ENCODE data around the gene HBS1L.
"Not testable (repeated sequence)": the region's sequence is repeated elsewhere in the genome, so short reads cannot be mapped to it uniquely, and the experiment has no call there.

Gene HBS1L

GRCh38 chr6:135066806-135067205 is 12.2 kb upstream of the HBS1L start:
- Histone ChIP-seq H3K9me3 (no peaks in the 10 kb centered on the region), H3K4me3 (ENCODE audit: low read depth in 1 of 2, low read length in 1 of 2) (peak overlapping the region in 1 of 2 experiments; percentile 28), H3K27ac (peak overlapping the region; percentile 84), H3K36me3 (no peaks in the 10 kb centered on the region), H3K4me1 (ENCODE audit: control insufficient read depth in 1 of 2, insufficient read depth in 1 of 2, low read depth in 1 of 2, low read length in 1 of 2) (peaks cover 20 to 30% of the 10 kb centered on the region in 2 experiments), H3K27me3 (no peaks in the 10 kb centered on the region)
- TF ChIP-seq CTCF (IDR thresholded peaks at IDR 0.05) = no peak

GRCh38 chr6:135066397-135066796 is 11.8 kb upstream of the HBS1L start:
- Histone ChIP-seq H3K4me1 (ENCODE audit: control insufficient read depth in 1 of 2, insufficient read depth in 1 of 2, low read depth in 1 of 2, low read length in 1 of 2) (peaks cover 20 to 30% of the 10 kb centered on the region in 2 experiments), H3K36me3 (no peaks in the 10 kb centered on the region), H3K27ac (peak overlapping the region; percentile 84), H3K4me3 (ENCODE audit: low read depth in 1 of 2, low read length in 1 of 2) (peak overlapping the region in 1 of 2 experiments; percentile 28), H3K9me3 (no peaks in the 10 kb centered on the region), H3K27me3 (no peaks in the 10 kb centered on the region)
- no peak for TF ChIP-seq CTCF (IDR thresholded peaks at IDR 0.05)

GRCh38 chr6:135064586-135064985 is 10.0 kb upstream of the HBS1L start:
- TF ChIP-seq CTCF (IDR thresholded peaks at IDR 0.05) = no peak
- Histone ChIP-seq H3K27me3 (no peaks in the 10 kb centered on the region), H3K27ac (no peak overlapping the region), H3K4me1 (ENCODE audit: control insufficient read depth in 1 of 2, insufficient read depth in 1 of 2, low read depth in 1 of 2, low read length in 1 of 2) (peaks cover 20 to 30% of the 10 kb centered on the region in 2 experiments), H3K4me3 (ENCODE audit: low read depth in 1 of 2, low read length in 1 of 2) (no peak overlapping the region), H3K36me3 (no peaks in the 10 kb centered on the region), H3K9me3 (no peaks in the 10 kb centered on the region)

- no peak overlapping the region for H3K27ac ChIP-seq
- peaks cover 20 to 30% of the 10 kb centered on the region in 2 experiments for H3K4me1 ChIP-seq (ENCODE audit: control insufficient read depth in 1 of 2, insufficient read depth in 1 of 2, low read depth in 1 of 2, low read length in 1 of 2)
- no peaks in the 10 kb centered on the region for H3K36me3 ChIP-seq
- no peak for TF ChIP-seq CTCF (IDR thresholded peaks at IDR 0.05)
- no peaks in the 10 kb centered on the region for H3K27me3 ChIP-seq
- no peaks in the 10 kb centered on the region for H3K9me3 ChIP-seq
- no peak overlapping the region for H3K4me3 ChIP-seq (ENCODE audit: low read depth in 1 of 2, low read length in 1 of 2)
Observed at GRCh38 chr6:135063926-135064325, 9.3 kb upstream of the HBS1L start.

- no peak overlapping the region for H3K4me3 ChIP-seq (ENCODE audit: low read depth in 1 of 2, low read length in 1 of 2)
- no peak for TF ChIP-seq CTCF (IDR thresholded peaks at IDR 0.05)
- H3K36me3 ChIP-seq = no peaks in the 10 kb centered on the region
Observed at GRCh38 chr6:135062735-135063134, 8.1 kb upstream of the HBS1L start.

GRCh38 chr6:135060076-135060475 is 5.5 kb upstream of the HBS1L start:
- no peaks in the 10 kb centered on the region for H3K36me3 ChIP-seq
- H3K27me3 ChIP-seq = no peaks in the 10 kb centered on the region
- H3K27ac ChIP-seq = no peak overlapping the region
- no peak overlapping the region for H3K4me3 ChIP-seq (ENCODE audit: low read depth in 1 of 2, low read length in 1 of 2)
- no peaks in the 10 kb centered on the region for H3K9me3 ChIP-seq
- TF ChIP-seq CTCF (IDR thresholded peaks at IDR 0.05) = no peak
- H3K4me1 ChIP-seq (ENCODE audit: control insufficient read depth in 1 of 2, insufficient read depth in 1 of 2, low read depth in 1 of 2, low read length in 1 of 2) = peaks cover 5 to 6% of the 10 kb centered on the region in 2 experiments

More at GRCh38 chr6:135062735-135063134, 8.1 kb upstream of the HBS1L start:
- peaks cover 20 to 30% of the 10 kb centered on the region in 2 experiments for H3K4me1 ChIP-seq (ENCODE audit: control insufficient read depth in 1 of 2, insufficient read depth in 1 of 2, low read depth in 1 of 2, low read length in 1 of 2)
- H3K27ac ChIP-seq = no peak overlapping the region
- no peaks in the 10 kb centered on the region for H3K27me3 ChIP-seq
- no peaks in the 10 kb centered on the region for H3K9me3 ChIP-seq

GRCh38 chr6:135058299-135058698 is 3.7 kb upstream of the HBS1L start:
- H3K4me3 ChIP-seq (ENCODE audit: low read depth in 1 of 2, low read length in 1 of 2); H3K27ac ChIP-seq; H3K27me3 ChIP-seq; H3K9me3 ChIP-seq; H3K36me3 ChIP-seq: not testable (repeated sequence)
- peaks cover 11 to 18% of the 10 kb centered on the region in 2 experiments for H3K4me1 ChIP-seq (ENCODE audit: control insufficient read depth in 1 of 2, insufficient read depth in 1 of 2, low read depth in 1 of 2, low read length in 1 of 2)
